ENCODE results near the gene RNF130. TPM values are rescaled to one million over a fixed set of nuclear protein-coding genes. Genes with fewer than 3 reads are reported as not detected.

Gene RNF130
- total and polyA plus RNA-seq, 2 of the 13 experiments (the other 11 are each of a cell fraction or from before 2014, with no cell fraction given): 28.2 to 28.3 TPM

GRCh38 chr5:180009581-180009980 lies 62.0 kb downstream of the RNF130 start:
- ATAC-seq: no peak
- no peak overlapping the region for H3K4me2 ChIP-seq (ENCODE audit: low read depth, low read length)
- CTCF ChIA-PET (ENCODE audit: low intra/inter-chr PET ratio, low total read pairs): no interaction called here
- no peaks in the 10 kb centered on the region for H3K4me1 ChIP-seq (ENCODE audit: insufficient read depth, low read length)
- H3K9me3 ChIP-seq (ENCODE audit: low read length): no peaks in the 10 kb centered on the region
- FAIRE-seq: no peak
- H3K9ac ChIP-seq (ENCODE audit: insufficient read depth, low read depth, low read length): no peak overlapping the region
- no peaks in the 10 kb centered on the region for H3K27me3 ChIP-seq (ENCODE audit: control insufficient read depth in 1 of 2, insufficient read depth in 2 of 2, low read length in 2 of 2)
- BruUV-seq (replicated peaks): no TSS peak
- TF ChIP-seq ZNF207 (IDR thresholded peaks at IDR 0.05; ENCODE audit: borderline replicate concordance) (no peak), ZNF589 (CRISPR knock-in tag; conservative IDR thresholded peaks at IDR 0.05) (no peak), ZBTB44 (CRISPR knock-in tag; IDR thresholded peaks at IDR 0.05) (no peak)
- peaks cover 2 to 8% of the 10 kb centered on the region in 2 experiments; a peak in 3 of 5 replicates for H3K36me3 ChIP-seq (replicated peaks in 1 of 2; ENCODE audit: control insufficient read depth in 1 of 2, insufficient read depth in 2 of 2, low read length in 2 of 2)
- no peak overlapping the region for H3K27ac ChIP-seq (ENCODE audit: extremely low read length, insufficient read depth, low read length)
- H4K20me1 ChIP-seq (ENCODE audit: insufficient read depth, low read length): no peaks in the 10 kb centered on the region
- POLR2A ChIA-PET: no interaction called here
- no peak for DNase-seq (ENCODE audit: low spot score)
- no peak overlapping the region for H2AFZ ChIP-seq (ENCODE audit: low read length)
- H3K4me3 ChIP-seq (replicated peaks in 1 of 3; ENCODE audit: insufficient read depth in 1 of 3, low read depth in 2 of 3, low read length in 3 of 3): no peak overlapping the region
- intact Hi-C loops (cut with micrococcal nuclease; ENCODE audit: unreplicated experiment) (no loop called here), in situ Hi-C loops (cut with HindIII; ENCODE audit: extremely low pct_ligation_motif_present, low pct_unique_long_range_greater_than_20kb) (no loop called here)
- H3K79me2 ChIP-seq (ENCODE audit: insufficient read depth, low read length): no peaks in the 10 kb centered on the region
- WGBS (ENCODE audit: low lambda C conversion rate): 95% methylated on average over 7 of the region's 7 CpGs

DNA sequence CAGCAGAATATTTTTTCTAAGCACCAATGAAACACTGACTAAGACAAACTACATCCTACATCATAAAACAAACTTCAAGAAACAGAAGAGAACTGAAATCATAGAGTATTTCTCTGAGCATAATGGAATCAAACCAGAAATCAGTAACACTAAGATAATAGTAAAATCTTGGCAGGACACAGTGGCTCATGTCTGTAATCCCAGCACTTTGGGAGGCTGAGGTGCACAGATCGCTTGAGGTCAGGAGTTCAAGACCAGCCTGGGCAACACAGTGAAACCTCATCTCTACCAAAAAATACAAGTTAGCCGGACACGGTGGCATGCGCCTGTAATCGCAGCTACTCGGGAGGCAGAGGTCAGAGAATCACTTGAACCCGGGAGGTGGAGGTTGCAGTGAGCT lies 63.1 kb downstream of the RNF130 start:
- H4K20me1 ChIP-seq (ENCODE audit: insufficient read depth, low read length): no peaks in the 10 kb centered on the region
- no peak overlapping the region for H3K27ac ChIP-seq (ENCODE audit: extremely low read length, insufficient read depth, low read length)
- peaks cover 2 to 8% of the 10 kb centered on the region in 2 experiments; a peak in 3 of 5 replicates for H3K36me3 ChIP-seq (replicated peaks in 1 of 2; ENCODE audit: control insufficient read depth in 1 of 2, insufficient read depth in 2 of 2, low read length in 2 of 2)
- WGBS (ENCODE audit: low lambda C conversion rate): 97% methylated on average over 7 of the region's 7 CpGs
- peaks cover 2% of the 10 kb centered on the region; the same call in 1 of the 2 replicates for H3K4me1 ChIP-seq (ENCODE audit: insufficient read depth, low read length)
- H3K9me3 ChIP-seq (ENCODE audit: low read length): no peaks in the 10 kb centered on the region
- DNase-seq (ENCODE audit: low spot score): no peak
- no peak for TF ChIP-seq BATF2 (CRISPR knock-in tag; IDR thresholded peaks at IDR 0.05)
- no peak for TF ChIP-seq CBFB (CRISPR knock-in tag; IDR thresholded peaks at IDR 0.05)
- no peak for TF ChIP-seq GPBP1L1 (CRISPR knock-in tag; IDR thresholded peaks at IDR 0.05)
- TF ChIP-seq TP53 (CRISPR knock-in tag; conservative IDR thresholded peaks at IDR 0.05): no peak
- no peak for TF ChIP-seq HNRNPL (IDR thresholded peaks at IDR 0.05; ENCODE audit: low read depth, low read length)
- no peak for TF ChIP-seq ZNF446 (CRISPR knock-in tag; IDR thresholded peaks at IDR 0.05)
- TF ChIP-seq ZNF577 (CRISPR knock-in tag; IDR thresholded peaks at IDR 0.05; ENCODE audit: borderline replicate concordance, low read depth): no peak
- no peak for TF ChIP-seq HES4 (CRISPR knock-in tag; IDR thresholded peaks at IDR 0.05; ENCODE audit: borderline replicate concordance)
- no peak for ATAC-seq
- FAIRE-seq: no peak
- H3K4me2 ChIP-seq (ENCODE audit: low read depth, low read length): no peak overlapping the region
- intact Hi-C loops (cut with micrococcal nuclease; ENCODE audit: unreplicated experiment) (no loop called here), in situ Hi-C loops (cut with HindIII; ENCODE audit: extremely low pct_ligation_motif_present, low pct_unique_long_range_greater_than_20kb) (no loop called here)
- H3K9ac ChIP-seq (ENCODE audit: insufficient read depth, low read depth, low read length): no peak overlapping the region
- no peak overlapping the region for H2AFZ ChIP-seq (ENCODE audit: low read length)
- POLR2A ChIA-PET: no interaction called here
- CTCF ChIA-PET (ENCODE audit: low intra/inter-chr PET ratio, low total read pairs): no interaction called here
- no peaks in the 10 kb centered on the region for H3K79me2 ChIP-seq (ENCODE audit: insufficient read depth, low read length)
- no TSS peak for BruUV-seq (replicated peaks)
- no peaks in the 10 kb centered on the region for H3K27me3 ChIP-seq (ENCODE audit: control insufficient read depth in 1 of 2, insufficient read depth in 2 of 2, low read length in 2 of 2)
- H3K4me3 ChIP-seq (replicated peaks in 1 of 3; ENCODE audit: insufficient read depth in 1 of 3, low read depth in 2 of 3, low read length in 3 of 3): no peak overlapping the region
